Lung (tissue), 12 donors: ENCODE measurements around the gene SHISAL2A. TPM values are rescaled to one million over a fixed set of nuclear protein-coding genes. Genes with fewer than 3 reads are reported as not detected.

Experiments used
- ATAC-seq: fragments of 200-7000 bp; cut with Tn5 transposase; one replicate; pipeline ENCODE4 v1.9.1; 2020; ENCODE audit warnings: moderate number of reproducible peaks; ENCODE audit not compliant: insufficient read depth, low FRiP score
- DNase-seq, 3 donors: peaks; one replicate each; pipeline ENCODE4 v3.0.0-alpha.2; 2013 to 2017
- H3K27ac ChIP-seq, 2 donors: one replicate each; pipeline ENCODE4 v1.5.1; 2013; ENCODE audit warnings: mild to moderate bottlenecking in 2 of 2, moderate library complexity in 2 of 2, control low read depth in 1 of 2, inconsistent platforms in 1 of 2, low read depth in 1 of 2, low read length in 1 of 2
- H3K27me3 ChIP-seq, 3 donors: one replicate each; pipeline ENCODE4 v1.5.1; 2013; ENCODE audit warnings: low read length in 2 of 3; ENCODE audit not compliant: control insufficient read depth in 3 of 3, insufficient read depth in 3 of 3
- H3K36me3 ChIP-seq, 4 donors: one replicate each; pipeline ENCODE4 v1.5.1; 2013; ENCODE audit warnings: low read length in 4 of 4, mild to moderate bottlenecking in 1 of 4, moderate library complexity in 1 of 4; ENCODE audit not compliant: control insufficient read depth in 4 of 4, insufficient read depth in 4 of 4
- H3K4me1 ChIP-seq, 5 donors: one replicate each; pipeline ENCODE4 v1.5.1; 2013; ENCODE audit warnings: low read length in 5 of 5, mild to moderate bottlenecking in 2 of 5, moderate library complexity in 1 of 5; ENCODE audit not compliant: control insufficient read depth in 5 of 5, insufficient read depth in 5 of 5
- H3K4me3 ChIP-seq: one replicate; pipeline ENCODE4 v1.5.1; 2013; ENCODE audit warnings: mild to moderate bottlenecking, control low read depth, moderate library complexity
- H3K9ac ChIP-seq, 2 donors: one replicate each; pipeline ENCODE4 v1.5.1; 2013; ENCODE audit warnings: low read length in 2 of 2, control low read depth in 1 of 2; ENCODE audit not compliant: insufficient read depth in 1 of 2
- H3K9me3 ChIP-seq, 4 donors: one replicate each; pipeline ENCODE4 v1.5.1; 2013; ENCODE audit warnings: low read length in 3 of 4, mild to moderate bottlenecking in 1 of 4, moderate library complexity in 1 of 4; ENCODE audit not compliant: control insufficient read depth in 4 of 4, insufficient read depth in 3 of 4
- CTCF ChIP-seq: IDR thresholded peaks from 2 replicates; pipeline ENCODE4 v1.5.1; 2012; ENCODE audit warnings: mild to moderate bottlenecking; ENCODE audit errors: control extremely low read depth, extremely low read depth
- whole genome bisulfite sequencing, 2 donors: extraction: QIAGEN DNeasy Blood & Tissue Kit; methylation state at CpG; one replicate each; pipeline ENCODE4 v1.1.7; 2013; 5-methylcytosine and 5-hydroxymethylcytosine counted together
- polyA plus RNA-seq, 2 donors: library from polyadenylated mRNA; stranded (reverse); fragments of 200-250 nt; gene quantifications; one replicate each; pipeline ENCODE4 v1.2.1, GENCODE V29; 2013
- total RNA-seq, 2 donors: library from RNA; depleted of rRNA in 1 of 2; stranded (reverse); fragments of >200 nt in 1 of 2; gene quantifications; one replicate each; pipeline ENCODE4 v1.2.1, GENCODE V29; 2014 to 2021
- donor health status: control.
- donor health status: control.
- donor health status: Bipolar disorder and iron deficiency.
- donor health status: healthy.
- donor health status: DM: yes; HTN: yes; CAD: no.

The SHISAL2A gene
- total and polyA plus RNA-seq, 4 donors = 0.79 to 2.6 (median 2.0) TPM

GRCh38 chr1:52631759-52632331 is 1.1 kb upstream of the SHISAL2A start:
- no peak for TF ChIP-seq CTCF
- Histone ChIP-seq H3K9ac (no peak overlapping the region), H3K4me1 (peaks cover 0 to 31% (median 5%) of the 10 kb centered on the region in 5 donors), H3K36me3 (no peaks in the 10 kb centered on the region), H3K27me3 (peaks cover 0 to 11% (median 0%) of the 10 kb centered on the region in 3 donors), H3K27ac (no peak overlapping the region), H3K9me3 (peaks cover 0 to 6% (median 0%) of the 10 kb centered on the region in 4 donors), H3K4me3 (no peak overlapping the region)
- 77 to 85% methylated on average over 8 of the region's 8 CpGs for WGBS, 2 donors
- no peak for ATAC-seq
- DNase-seq = peak in 2 of 3 donors; percentile 36 to 45

GRCh38 chr1:52633291-52633754 is 355 bp downstream of the SHISAL2A start:
- H3K9me3 ChIP-seq = peaks cover 0 to 6% (median 0%) of the 10 kb centered on the region in 4 donors
- ATAC-seq = no peak
- H3K27me3 ChIP-seq = peaks cover 0 to 11% (median 0%) of the 10 kb centered on the region in 3 donors
- H3K36me3 ChIP-seq = no peaks in the 10 kb centered on the region
- H3K9ac ChIP-seq = no peak overlapping the region
- peak overlapping the region in 1 of 2 donors; percentile 42 for H3K27ac ChIP-seq
- peak in 2 of 3 donors; percentile 46 for DNase-seq
- TF ChIP-seq CTCF = no peak
- WGBS, 2 donors = 5 to 6% methylated on average over 33 to 52 of the region's 52 CpGs
- no peak overlapping the region for H3K4me3 ChIP-seq
- H3K4me1 ChIP-seq = peaks cover 0 to 31% (median 5%) of the 10 kb centered on the region in 5 donors

GRCh38 chr1:52634111-52634510 is 1.1 kb downstream of the SHISAL2A start:
- peaks cover 0 to 11% (median 0%) of the 10 kb centered on the region in 3 donors for H3K27me3 ChIP-seq
- peaks cover 0 to 23% (median 5%) of the 10 kb centered on the region in 5 donors for H3K4me1 ChIP-seq
- no peak overlapping the region for H3K9ac ChIP-seq
- DNase-seq = no peak
- no peaks in the 10 kb centered on the region for H3K36me3 ChIP-seq
- 77 to 83% methylated on average over 4 of the region's 4 CpGs for whole genome bisulfite sequencing, 2 donors
- no peak for ATAC-seq
- H3K4me3 ChIP-seq = no peak overlapping the region
- no peak overlapping the region for H3K27ac ChIP-seq
- H3K9me3 ChIP-seq = peaks cover 0 to 6% (median 0%) of the 10 kb centered on the region in 4 donors
- TF ChIP-seq CTCF = no peak
